ENCODE data around the gene CDK17.

The CDK17 gene

GRCh38 chr12:96234591-96235483, 165.4 kb downstream of the CDK17 start:
- H3K9me2 ChIP-seq (replicated peaks; ENCODE audit: insufficient read depth, low read length): no peaks in the 10 kb centered on the region
- no peaks in the 10 kb centered on the region for H4K20me1 ChIP-seq (ENCODE audit: low read depth, low read length)
- TF ChIP-seq EZH2phosphoT487 (conservative IDR thresholded peaks at IDR 0.05; ENCODE audit: low read length): no peak
- TF ChIP-seq, protein P1, sequence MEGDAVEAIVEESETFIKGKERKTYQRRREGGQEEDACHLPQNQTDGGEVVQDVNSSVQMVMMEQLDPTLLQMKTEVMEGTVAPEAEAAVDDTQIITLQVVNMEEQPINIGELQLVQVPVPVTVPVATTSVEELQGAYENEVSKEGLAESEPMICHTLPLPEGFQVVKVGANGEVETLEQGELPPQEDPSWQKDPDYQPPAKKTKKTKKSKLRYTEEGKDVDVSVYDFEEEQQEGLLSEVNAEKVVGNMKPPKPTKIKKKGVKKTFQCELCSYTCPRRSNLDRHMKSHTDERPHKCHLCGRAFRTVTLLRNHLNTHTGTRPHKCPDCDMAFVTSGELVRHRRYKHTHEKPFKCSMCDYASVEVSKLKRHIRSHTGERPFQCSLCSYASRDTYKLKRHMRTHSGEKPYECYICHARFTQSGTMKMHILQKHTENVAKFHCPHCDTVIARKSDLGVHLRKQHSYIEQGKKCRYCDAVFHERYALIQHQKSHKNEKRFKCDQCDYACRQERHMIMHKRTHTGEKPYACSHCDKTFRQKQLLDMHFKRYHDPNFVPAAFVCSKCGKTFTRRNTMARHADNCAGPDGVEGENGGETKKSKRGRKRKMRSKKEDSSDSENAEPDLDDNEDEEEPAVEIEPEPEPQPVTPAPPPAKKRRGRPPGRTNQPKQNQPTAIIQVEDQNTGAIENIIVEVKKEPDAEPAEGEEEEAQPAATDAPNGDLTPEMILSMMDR (IDR thresholded peaks at IDR 0.05; ENCODE audit: insufficient read depth, low read length, poor library complexity, severe bottlenecking): no peak

DNA sequence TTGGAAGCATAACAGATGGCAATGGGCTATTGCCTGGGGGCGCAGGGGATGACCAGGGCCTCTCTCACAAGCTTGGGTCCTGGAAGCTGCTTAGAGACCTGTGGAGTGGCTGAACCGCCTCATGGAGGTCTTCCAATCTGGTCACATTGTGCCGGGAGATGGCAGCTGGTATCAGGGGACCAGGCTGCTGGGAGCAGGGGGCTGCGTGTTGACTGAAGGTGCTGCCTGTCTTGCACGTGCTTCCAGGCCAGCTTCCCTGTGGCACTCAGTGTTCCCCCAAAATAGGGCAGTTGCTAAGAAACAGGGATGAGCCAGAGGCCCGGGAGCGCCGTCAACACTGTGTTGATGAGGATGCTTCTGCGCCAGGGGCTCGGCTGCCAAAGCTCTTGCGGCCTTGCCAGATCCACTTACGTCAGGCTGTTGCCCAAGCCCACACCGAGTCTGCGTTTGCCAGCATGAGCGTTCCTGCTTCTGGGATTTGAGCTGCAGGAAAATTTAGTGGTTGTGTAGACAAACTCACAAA, 166.2 kb downstream of the CDK17 start:
- no peaks in the 10 kb centered on the region for H3K36me3 ChIP-seq (ENCODE audit: low read length)
- no peak overlapping the region for H3K4me3 ChIP-seq (ENCODE audit: insufficient read depth, low read length, poor library complexity, severe bottlenecking)
- no peak overlapping the region for H2AFZ ChIP-seq (ENCODE audit: low read depth, low read length, severe bottlenecking)
- H3K79me2 ChIP-seq (ENCODE audit: insufficient read depth, low read length): no peaks in the 10 kb centered on the region
- H3K9ac ChIP-seq (ENCODE audit: low read length): no peak overlapping the region
- no peaks in the 10 kb centered on the region for H3K9me2 ChIP-seq (replicated peaks; ENCODE audit: insufficient read depth, low read length)
- no peak overlapping the region for H3K4me2 ChIP-seq (ENCODE audit: low read depth, low read length, poor library complexity, severe bottlenecking)
- no peaks in the 10 kb centered on the region for H3K27me3 ChIP-seq (ENCODE audit: low read length)
- H3K9me3 ChIP-seq (ENCODE audit: insufficient read depth, low read length): no peaks in the 10 kb centered on the region
- no peaks in the 10 kb centered on the region for H4K20me1 ChIP-seq (ENCODE audit: low read depth, low read length)
- H3K27ac ChIP-seq (ENCODE audit: low read depth, low read length): no peak overlapping the region
- no peaks in the 10 kb centered on the region for H3F3A ChIP-seq (ENCODE audit: insufficient read depth)
- TF ChIP-seq, protein P1 (IDR thresholded peaks at IDR 0.05; ENCODE audit: insufficient read depth, low read length, poor library complexity, severe bottlenecking): no peak
- no peak for TF ChIP-seq EZH2phosphoT487 (conservative IDR thresholded peaks at IDR 0.05; ENCODE audit: low read length)

More at GRCh38 chr12:96234591-96235483, 165.4 kb downstream of the CDK17 start:
- Histone ChIP-seq H3K36me3 (ENCODE audit: low read length) (no peaks in the 10 kb centered on the region), H3K79me2 (ENCODE audit: insufficient read depth, low read length) (no peaks in the 10 kb centered on the region), H2AFZ (ENCODE audit: low read depth, low read length, severe bottlenecking) (no peak overlapping the region), H3F3A (ENCODE audit: insufficient read depth) (no peaks in the 10 kb centered on the region), H3K27ac (ENCODE audit: low read depth, low read length) (no peak overlapping the region), H3K27me3 (ENCODE audit: low read length) (no peaks in the 10 kb centered on the region), H3K4me2 (ENCODE audit: low read depth, low read length, poor library complexity, severe bottlenecking) (no peak overlapping the region), H3K4me3 (ENCODE audit: insufficient read depth, low read length, poor library complexity, severe bottlenecking) (no peak overlapping the region), H3K9ac (ENCODE audit: low read length) (no peak overlapping the region), H3K9me3 (ENCODE audit: insufficient read depth, low read length) (no peaks in the 10 kb centered on the region)

GRCh38 chr12:96233168-96233567, 167.1 kb downstream of the CDK17 start:
- no peaks in the 10 kb centered on the region for H3F3A ChIP-seq (ENCODE audit: insufficient read depth)
- H3K9me3 ChIP-seq (ENCODE audit: insufficient read depth, low read length): no peaks in the 10 kb centered on the region
- TF ChIP-seq, protein P1 (IDR thresholded peaks at IDR 0.05; ENCODE audit: insufficient read depth, low read length, poor library complexity, severe bottlenecking): no peak
- no peak for TF ChIP-seq EZH2phosphoT487 (conservative IDR thresholded peaks at IDR 0.05; ENCODE audit: low read length)
- H3K4me2 ChIP-seq (ENCODE audit: low read depth, low read length, poor library complexity, severe bottlenecking): no peak overlapping the region
- no peak overlapping the region for H3K4me3 ChIP-seq (ENCODE audit: insufficient read depth, low read length, poor library complexity, severe bottlenecking)
- H3K27me3 ChIP-seq (ENCODE audit: low read length): no peaks in the 10 kb centered on the region
- H3K9ac ChIP-seq (ENCODE audit: low read length): no peak overlapping the region
- H2AFZ ChIP-seq (ENCODE audit: low read depth, low read length, severe bottlenecking): no peak overlapping the region
- H3K79me2 ChIP-seq (ENCODE audit: insufficient read depth, low read length): no peaks in the 10 kb centered on the region
- H3K27ac ChIP-seq (ENCODE audit: low read depth, low read length): no peak overlapping the region
- no peaks in the 10 kb centered on the region for H4K20me1 ChIP-seq (ENCODE audit: low read depth, low read length)
- H3K36me3 ChIP-seq (ENCODE audit: low read length): no peaks in the 10 kb centered on the region
- no peaks in the 10 kb centered on the region for H3K9me2 ChIP-seq (replicated peaks; ENCODE audit: insufficient read depth, low read length)
